ENCODE measurements around the gene AMPD3. TPM values are rescaled to one million over a fixed set of nuclear protein-coding genes. Genes with fewer than 3 reads are reported as not detected.

AMPD3 gene
- polyA plus RNA-seq, 1 donor from 2014 or later: 30.7 TPM

DNA sequence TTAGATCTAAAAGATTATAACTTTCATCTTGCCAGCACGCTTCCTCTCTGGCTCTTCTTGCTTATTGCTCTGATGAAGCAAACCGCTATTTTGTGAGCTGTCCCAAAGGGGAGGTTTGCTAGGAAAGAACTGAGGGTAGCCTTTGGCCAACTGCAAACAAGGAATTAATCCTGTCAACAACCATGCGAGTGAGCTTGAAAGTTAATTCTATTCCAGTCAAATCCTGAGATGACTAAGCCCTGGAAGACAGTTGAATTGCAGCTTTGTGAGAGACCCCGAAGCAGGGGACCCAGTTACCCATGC is 96.2 kb downstream of the AMPD3 start:
- H3K4me3 Mint-ChIP-seq: no peak overlapping the region
- no peaks in the 10 kb centered on the region for H3K27me3 Mint-ChIP-seq
- peaks cover 12% of the 10 kb centered on the region for H3K36me3 Mint-ChIP-seq
- peaks cover 0 to 10% (median 6%) of the 10 kb centered on the region in 3 donors for H3K9me3 Mint-ChIP-seq
- peaks cover under 1 to 18% (median 6%) of the 10 kb centered on the region in 3 donors for H3K4me1 Mint-ChIP-seq
- H3K27ac Mint-ChIP-seq: no peak overlapping the region

- peaks cover 12% of the 10 kb centered on the region for H3K36me3 Mint-ChIP-seq
- H3K4me3 Mint-ChIP-seq: peak overlapping the region in 1 of 4 donors; percentile 55
- peaks cover 0 to 10% (median 6%) of the 10 kb centered on the region in 3 donors for H3K9me3 Mint-ChIP-seq
- no peaks in the 10 kb centered on the region for H3K27me3 Mint-ChIP-seq
- no peak overlapping the region for H3K27ac Mint-ChIP-seq
- peaks cover 4 to 22% (median 9%) of the 10 kb centered on the region in 3 donors for H3K4me1 Mint-ChIP-seq
These were observed 96.8 kb downstream of the AMPD3 start for GRCh38 chr11:10551845-10552352.

GRCh38 chr11:10556590-10556989 is 101.5 kb downstream of the AMPD3 start:
- peaks cover 0 to 6% (median 4%) of the 10 kb centered on the region in 3 donors for H3K9me3 Mint-ChIP-seq
- H3K4me3 Mint-ChIP-seq: peak overlapping the region in 1 of 4 donors; percentile 14
- H3K27me3 Mint-ChIP-seq: no peaks in the 10 kb centered on the region
- H3K36me3 Mint-ChIP-seq: peaks cover 5% of the 10 kb centered on the region
- H3K27ac Mint-ChIP-seq: peak overlapping the region in 1 of 3 donors; percentile 6
- H3K4me1 Mint-ChIP-seq: peaks cover 11 to 25% (median 16%) of the 10 kb centered on the region in 3 donors

Other genes with a start within 250 kb of the AMPD3 start
- gene SBF2, start 161.0 kb upstream of the AMPD3 start, polyA plus RNA-seq: 2.6 TPM
- gene ADM, start 150.2 kb upstream of the AMPD3 start, polyA plus RNA-seq: 0.14 TPM
- 73.6 TPM for gene RNF141, start 85.9 kb downstream of the AMPD3 start, polyA plus RNA-seq
- 0.10 TPM for gene LYVE1, start 113.4 kb downstream of the AMPD3 start, polyA plus RNA-seq
- gene IRAG1, start 238.5 kb downstream of the AMPD3 start, polyA plus RNA-seq: 0.18 TPM

Data from IgD-negative memory B cell (primary cell).